NCI-H1105 (cell line): ENCODE data around the gene HHAT.

ENCODE experiments used
- DNase-seq: peaks from one replicate; lab custom pipeline; 2025; lab: John Stamatoyannopoulos, UW

HHAT gene

GRCh38 chr1:210600421-210601159 is 271.9 kb downstream of the HHAT start:
- DNase-seq, result no peak

GRCh38 chr1:210603123-210603522 is 274.4 kb downstream of the HHAT start:
- no peak for DNase-seq

GRCh38 chr1:210605099-210605498 is 276.4 kb downstream of the HHAT start:
- no peak for DNase-seq

- DNase-seq, result no peak
Measured at GRCh38 chr1:210607361-210607760, 278.7 kb downstream of the HHAT start.

- no peak for DNase-seq
Measured at GRCh38 chr1:210608767-210609166, 280.1 kb downstream of the HHAT start.

GRCh38 chr1:210616356-210616755 is 287.7 kb downstream of the HHAT start:
- DNase-seq, result no peak

GRCh38 chr1:210617293-210617692 is 288.6 kb downstream of the HHAT start:
- no peak for DNase-seq

- DNase-seq, result no peak
Measured at GRCh38 chr1:210618369-210618768, 289.7 kb downstream of the HHAT start.

GRCh38 chr1:210620867-210621488 is 292.3 kb downstream of the HHAT start:
- no peak for DNase-seq

GRCh38 chr1:210621712-210622111 is 293.0 kb downstream of the HHAT start:
- DNase-seq, result no peak

GRCh38 chr1:210624722-210625121 is 296.0 kb downstream of the HHAT start:
- DNase-seq, result no peak

GRCh38 chr1:210625715-210626114 is 297.0 kb downstream of the HHAT start:
- DNase-seq, result no peak

- DNase-seq, result no peak
Measured at GRCh38 chr1:210626341-210626740, 297.6 kb downstream of the HHAT start.

- no peak for DNase-seq
Measured at GRCh38 chr1:210627755-210628154, 299.1 kb downstream of the HHAT start.

GRCh38 chr1:210629276-210629675 is 300.6 kb downstream of the HHAT start:
- DNase-seq, result no peak

GRCh38 chr1:210631399-210631798 is 302.7 kb downstream of the HHAT start:
- DNase-seq, result no peak

- no peak for DNase-seq
Measured at GRCh38 chr1:210633140-210633539, 304.4 kb downstream of the HHAT start.

- DNase-seq, result no peak
Measured at GRCh38 chr1:210633636-210634035, 304.9 kb downstream of the HHAT start.

GRCh38 chr1:210635108-210635507 is 306.4 kb downstream of the HHAT start:
- DNase-seq, result no peak

GRCh38 chr1:210641582-210641981 is 312.9 kb downstream of the HHAT start:
- no peak for DNase-seq

- DNase-seq, result no peak
Measured at GRCh38 chr1:210645582-210646257, 317.0 kb downstream of the HHAT start.

GRCh38 chr1:210646258-210646616 is 317.5 kb downstream of the HHAT start:
- DNase-seq, result no peak
